NCI-H146 (cell line): ENCODE data around the gene UQCC5.

ENCODE experiments used
- DNase-seq: peaks from one replicate; lab custom pipeline; 2025; lab: John Stamatoyannopoulos, UW

UQCC5 gene

GRCh38 chr3:52534281-52535183 is 1.9 kb upstream of the UQCC5 start:
- DNase-seq, result no peak

DNA sequence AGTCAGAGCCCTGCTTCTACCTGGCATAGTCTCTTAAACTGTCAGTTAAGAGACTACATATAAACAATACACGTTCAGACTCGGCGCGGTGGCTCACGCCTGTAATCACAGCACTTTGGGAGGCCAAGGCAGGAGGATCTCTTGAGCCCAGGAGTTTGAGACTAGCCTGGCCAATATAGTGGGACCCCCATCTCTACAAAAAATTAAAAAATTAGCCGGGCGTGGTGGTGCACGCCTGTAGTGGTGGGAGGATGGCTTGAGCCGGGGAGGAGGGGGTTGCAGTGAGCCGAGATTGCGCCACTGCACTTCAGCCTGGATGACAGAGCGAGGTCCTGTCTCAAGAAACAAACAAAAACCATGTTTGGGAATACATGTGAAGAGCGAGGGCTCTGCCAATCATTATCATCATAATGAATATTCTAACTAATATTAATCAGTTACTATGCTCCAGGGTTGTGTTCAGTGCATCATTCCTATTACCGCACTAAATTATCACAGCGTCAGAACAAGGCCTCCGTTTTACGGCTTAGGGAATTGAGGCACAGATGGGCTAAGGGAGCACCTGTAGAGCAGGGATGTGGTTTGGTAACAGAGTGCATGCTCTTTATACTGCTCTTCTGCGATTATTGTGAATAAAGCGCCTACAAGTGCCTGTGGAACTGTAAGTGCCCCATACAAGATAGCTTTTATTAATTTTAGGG is 844 bp upstream of the UQCC5 start:
- no peak for DNase-seq

- no peak for DNase-seq
These were observed 365 bp upstream of the UQCC5 start for GRCh38 chr3:52536112-52536368.

DNA sequence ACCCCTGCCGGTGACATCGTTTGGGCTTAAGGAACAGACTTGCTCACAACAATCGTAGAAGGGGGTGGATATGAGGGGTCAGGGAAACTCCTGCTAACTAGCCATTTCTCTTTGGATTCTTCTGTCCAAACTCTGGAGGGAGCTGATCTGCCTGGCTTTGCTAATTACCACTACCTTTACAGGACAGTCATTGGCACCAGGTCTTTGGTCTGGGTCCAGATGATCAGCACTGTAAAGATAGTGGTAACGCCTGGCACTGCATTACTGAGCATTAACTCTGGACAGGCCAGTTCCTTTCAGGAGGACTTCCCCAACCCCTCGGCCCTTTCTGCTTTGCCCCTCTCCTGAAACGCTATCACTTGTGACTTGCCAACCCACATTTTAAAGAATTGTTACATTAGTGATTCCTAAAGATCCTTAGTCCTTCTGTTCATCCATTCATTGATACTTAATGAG is 788 bp downstream of the UQCC5 start:
- no peak for DNase-seq

DNA sequence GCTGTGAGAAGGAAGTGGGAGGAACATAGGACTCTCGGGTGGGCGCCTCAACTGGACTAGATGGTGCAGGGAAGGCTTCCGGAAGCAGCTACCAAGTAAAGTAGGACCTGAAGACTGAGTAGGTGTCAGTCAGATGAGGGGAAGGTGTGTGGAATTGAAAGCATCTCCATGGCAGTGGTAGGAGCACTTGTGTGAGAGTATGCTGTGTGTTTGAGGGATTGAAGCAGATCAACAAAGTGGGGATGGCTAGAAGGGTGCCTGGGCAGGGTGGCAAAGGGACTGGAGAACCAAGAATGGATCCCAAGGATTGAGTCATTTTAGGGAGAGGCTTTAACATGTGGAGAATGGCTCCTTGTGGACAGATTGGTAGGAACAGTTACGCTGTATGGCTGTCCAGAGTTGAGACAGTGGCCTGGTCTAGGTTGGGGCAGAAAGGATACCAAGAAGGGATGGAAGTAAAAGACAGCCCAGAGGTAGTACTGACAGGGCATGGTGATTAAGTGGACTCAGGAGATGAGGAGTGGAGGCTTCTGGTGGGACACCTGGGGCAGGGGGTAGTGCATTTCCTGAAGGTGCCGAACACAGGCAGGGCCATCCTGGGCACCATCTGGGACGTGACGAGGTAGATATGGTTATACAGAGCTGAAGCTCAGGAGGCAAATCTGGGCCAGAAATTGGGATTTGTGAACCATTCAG is 1.5 kb downstream of the UQCC5 start:
- no peak for DNase-seq

GRCh38 chr3:52539010-52539653 is 2.7 kb downstream of the UQCC5 start:
- no peak for DNase-seq

- no peak for DNase-seq
These were observed 4.6 kb downstream of the UQCC5 start for GRCh38 chr3:52541050-52541449.

GRCh38 chr3:52544937-52545336 is 8.5 kb downstream of the UQCC5 start:
- no peak for DNase-seq

- DNase-seq, result no peak
These were observed 9.9 kb downstream of the UQCC5 start for GRCh38 chr3:52546111-52546901.

GRCh38 chr3:52547143-52547542 is 10.7 kb downstream of the UQCC5 start:
- no peak for DNase-seq

GRCh38 chr3:52551118-52551517 is 14.7 kb downstream of the UQCC5 start:
- no peak for DNase-seq

DNA sequence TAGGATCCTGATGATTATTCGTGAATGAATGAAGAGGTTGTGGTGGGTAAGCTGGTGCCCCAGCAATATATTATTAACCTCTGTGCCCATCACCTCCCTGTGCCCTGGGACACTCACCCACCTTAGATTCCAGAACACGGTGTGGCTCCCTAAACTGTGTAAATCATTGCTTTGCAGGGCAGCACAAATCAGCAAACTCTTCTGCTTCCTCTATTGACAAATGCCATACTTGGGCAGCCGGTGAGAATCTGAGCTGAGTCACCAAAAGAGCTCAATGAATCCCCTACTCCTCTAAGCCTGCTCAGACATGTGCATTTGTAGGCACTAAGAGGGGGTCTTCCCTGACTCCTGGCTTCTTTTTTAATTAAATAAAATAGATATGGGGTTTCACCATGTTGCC is 15.7 kb downstream of the UQCC5 start:
- no peak for DNase-seq

DNA sequence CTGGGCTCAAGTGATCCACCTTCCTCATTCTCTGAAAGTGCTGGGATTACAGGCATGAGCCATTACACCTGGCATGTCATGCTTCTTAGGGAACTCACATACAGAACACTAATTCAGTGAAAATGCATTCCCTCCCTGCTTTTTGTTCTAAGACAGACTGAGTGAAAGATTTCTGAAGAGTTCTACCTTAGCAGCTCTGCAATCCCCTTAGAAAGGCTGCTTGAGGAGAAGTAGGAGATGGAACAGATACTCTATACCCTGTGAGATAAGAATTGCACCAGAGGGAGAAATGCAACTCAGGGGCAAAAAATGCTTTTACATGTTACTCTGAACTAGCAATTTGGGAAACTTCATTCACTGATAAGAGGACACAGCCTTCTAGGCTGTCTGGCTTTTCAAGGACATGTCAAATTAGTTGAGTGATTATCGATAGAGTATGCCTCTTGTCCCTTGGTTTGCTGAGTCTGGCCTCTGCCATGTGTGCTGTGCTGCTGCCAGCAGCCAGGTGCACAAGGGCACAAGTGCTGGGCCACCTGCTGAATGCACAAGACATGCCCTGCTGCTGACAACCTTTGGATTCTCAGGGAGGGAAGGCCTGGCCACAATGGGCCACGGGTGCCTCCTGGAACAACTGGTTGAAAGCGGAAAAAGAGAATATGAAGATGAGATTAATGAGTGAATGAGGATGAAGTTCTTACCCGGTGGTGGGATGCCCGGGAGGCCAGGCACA is 17.8 kb downstream of the UQCC5 start:
- peak; percentile 47 for DNase-seq

GRCh38 chr3:52555056-52555455 is 18.7 kb downstream of the UQCC5 start:
- DNase-seq, result peak; percentile 52

DNA sequence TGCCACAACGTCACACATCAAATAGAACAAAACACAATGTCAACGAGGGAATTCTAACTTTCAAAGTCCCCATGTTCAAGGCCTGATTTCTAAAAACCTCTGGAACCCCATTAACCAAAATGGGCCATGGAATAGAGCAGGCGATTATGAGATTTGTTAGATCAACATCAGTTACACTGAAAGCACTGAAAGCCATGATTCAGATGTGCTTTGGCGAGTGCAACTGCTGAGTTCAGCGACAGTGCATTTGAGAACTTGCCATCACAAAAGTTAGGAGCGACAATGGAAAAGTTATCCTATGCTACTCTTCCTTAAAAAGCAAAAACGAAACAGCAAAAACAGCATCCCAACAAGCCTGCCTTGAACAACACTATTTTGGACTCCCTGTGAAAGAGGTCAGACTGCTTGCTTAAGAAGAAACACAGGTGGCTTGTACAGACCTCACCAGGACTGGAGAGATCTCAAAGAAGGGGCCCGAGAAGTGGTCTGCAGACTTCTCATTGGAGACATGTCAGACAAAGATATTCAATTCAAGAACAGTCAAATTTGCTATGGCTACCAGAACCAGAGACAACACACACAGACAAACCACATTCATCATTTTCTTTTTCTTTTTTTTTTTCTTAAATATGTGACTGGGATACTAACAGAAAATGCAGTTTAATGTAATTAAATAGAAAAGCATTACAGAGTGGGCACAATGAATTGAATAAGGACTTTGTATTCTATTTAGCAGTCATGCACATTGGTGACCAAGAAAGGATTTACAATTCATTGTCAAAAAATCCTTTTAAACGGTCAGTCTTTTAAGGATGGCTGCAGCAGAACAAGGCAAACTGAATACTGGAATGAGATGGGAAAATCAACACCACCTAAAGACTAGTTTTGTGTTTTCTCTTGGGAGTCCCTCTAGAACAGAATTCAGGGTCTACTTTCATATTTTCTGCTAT is 20.9 kb downstream of the UQCC5 start:
- no peak for DNase-seq

- DNase-seq, result no peak
These were observed 22.0 kb downstream of the UQCC5 start for GRCh38 chr3:52558436-52558835.

GRCh38 chr3:52561028-52561747 is 24.8 kb downstream of the UQCC5 start:
- no peak for DNase-seq

DNA sequence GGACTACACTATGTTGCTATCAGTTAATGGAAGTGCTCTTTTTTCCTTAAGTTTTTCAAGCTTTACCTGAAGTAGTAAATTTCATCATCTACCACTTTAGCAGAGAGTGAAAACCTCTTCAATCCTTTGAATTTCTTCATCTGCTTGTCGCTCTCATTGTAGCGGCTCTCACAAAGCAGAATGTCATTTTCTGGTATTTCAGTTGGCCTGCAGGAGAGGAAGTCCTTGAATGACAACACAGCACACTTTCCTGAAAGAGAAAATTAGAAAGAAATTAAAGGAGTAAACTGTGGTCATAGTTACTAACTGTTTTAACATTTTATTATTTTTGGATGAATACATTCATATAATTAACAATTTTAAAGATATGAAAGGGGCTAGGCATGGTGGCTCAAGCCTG is 27.6 kb downstream of the UQCC5 start:
- no peak for DNase-seq

DNA sequence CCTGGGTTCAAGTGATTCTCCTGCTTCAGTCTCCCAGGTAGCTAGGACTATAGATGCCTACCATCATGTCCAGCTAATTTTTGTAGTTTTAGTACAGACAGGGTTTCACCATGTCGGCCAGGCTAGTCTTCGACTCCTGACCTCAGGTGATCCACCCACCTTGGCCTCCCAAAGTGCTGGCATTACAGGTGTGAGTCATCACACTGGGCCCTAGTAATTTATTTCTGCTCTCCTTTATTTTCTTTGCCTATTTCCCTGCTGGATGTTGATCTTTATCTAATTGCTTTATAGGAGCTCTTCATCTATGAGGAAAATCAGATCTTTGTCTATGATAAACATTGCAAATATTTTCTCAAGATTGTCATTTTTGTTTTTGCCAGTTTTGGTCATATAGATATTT is 31.7 kb downstream of the UQCC5 start:
- DNase-seq, result no peak
